Measurements from ENCODE around the gene KCNMB4.
A peak's percentile ranks its signal among the peaks of the same experiment; 100 is the strongest.
"Not testable (repeated sequence)": the region's sequence is repeated elsewhere in the genome, so short reads cannot be mapped to it uniquely, and the experiment has no call there.

KCNMB4 gene

GRCh38 chr12:70360218-70360617 lies 5.9 kb upstream of the KCNMB4 start:
- H3K4me3 Mint-ChIP-seq = no peak overlapping the region
- ATAC-seq (no peak), DNase-seq (no peak)
- H3K4me1 Mint-ChIP-seq = peaks cover 6% of the 10 kb centered on the region
- H3K27ac Mint-ChIP-seq = no peak overlapping the region
- H3K27me3 Mint-ChIP-seq = peaks cover 7% of the 10 kb centered on the region
- no peaks in the 10 kb centered on the region for H3K9me3 Mint-ChIP-seq

- H3K27ac Mint-ChIP-seq = no peak overlapping the region
- H3K4me3 Mint-ChIP-seq = peak overlapping the region; percentile 85 to 87
- ATAC-seq (no peak), DNase-seq (no peak)
- peaks cover 10% of the 10 kb centered on the region for H3K27me3 Mint-ChIP-seq
- no peaks in the 10 kb centered on the region for H3K9me3 Mint-ChIP-seq
- H3K4me1 Mint-ChIP-seq = peaks cover 23% of the 10 kb centered on the region
Measured at GRCh38 chr12:70364695-70365397, 1.2 kb upstream of the KCNMB4 start.

- Mint-ChIP-seq H3K4me3 (peak overlapping the region; percentile 85 to 87), H3K27ac (no peak overlapping the region), H3K4me1 (peaks cover 23% of the 10 kb centered on the region), H3K9me3 (no peaks in the 10 kb centered on the region), H3K27me3 (peaks cover 10% of the 10 kb centered on the region)
- DNase-seq (no peak), ATAC-seq (no peak)
Measured at GRCh38 chr12:70365398-70365647, 767 bp upstream of the KCNMB4 start.

GRCh38 chr12:70366581-70367257 lies 629 bp downstream of the KCNMB4 start:
- Mint-ChIP-seq H3K27ac (peak overlapping the region; percentile 46 to 90), H3K4me3 (peak overlapping the region; percentile 95 to 99), H3K4me1 (peaks cover 23% of the 10 kb centered on the region), H3K9me3 (no peaks in the 10 kb centered on the region), H3K27me3 (peaks cover 10% of the 10 kb centered on the region)
- DNase-seq (peak; percentile 61 to 66), ATAC-seq (peak; percentile 76)

GRCh38 chr12:70367258-70368141 lies 1.4 kb downstream of the KCNMB4 start:
- H3K4me1 Mint-ChIP-seq = peaks cover 23% of the 10 kb centered on the region
- H3K9me3 Mint-ChIP-seq = peaks cover 0 to 5% of the 10 kb centered on the region in 2 donors
- peak overlapping the region; percentile 95 to 99 for H3K4me3 Mint-ChIP-seq
- DNase-seq (peak in 1 of 2 donors; percentile 8), ATAC-seq (no peak)
- peak overlapping the region in 1 of 2 donors; percentile 59 for H3K27ac Mint-ChIP-seq
- H3K27me3 Mint-ChIP-seq = peaks cover 10% of the 10 kb centered on the region

- Mint-ChIP-seq H3K4me3 (no peak overlapping the region), H3K27me3 (no peaks in the 10 kb centered on the region), H3K9me3 (peaks cover 0 to 7% of the 10 kb centered on the region in 2 donors), H3K27ac (no peak overlapping the region), H3K4me1 (peaks cover under 1% of the 10 kb centered on the region)
- ATAC-seq (no peak), DNase-seq (no peak)
Measured at GRCh38 chr12:70372881-70373280, 6.8 kb downstream of the KCNMB4 start.

- DNase-seq (peak in 1 of 2 donors; percentile 13), ATAC-seq (peak; percentile 93)
- Mint-ChIP-seq H3K9me3 (peaks cover 5 to 17% of the 10 kb centered on the region in 2 donors), H3K4me1 (peaks cover 11% of the 10 kb centered on the region), H3K27me3 (no peaks in the 10 kb centered on the region), H3K27ac (no peak overlapping the region), H3K4me3 (peak overlapping the region in 1 of 2 donors; percentile 7)
Measured at GRCh38 chr12:70379846-70380245, 13.8 kb downstream of the KCNMB4 start.

GRCh38 chr12:70383484-70383883 lies 17.4 kb downstream of the KCNMB4 start:
- H3K4me1 Mint-ChIP-seq = peaks cover 11% of the 10 kb centered on the region
- ATAC-seq (no peak), DNase-seq (no peak)
- peak overlapping the region in 1 of 2 donors; percentile 42 for H3K27ac Mint-ChIP-seq
- no peak overlapping the region for H3K4me3 Mint-ChIP-seq
- peaks cover 5 to 23% of the 10 kb centered on the region in 2 donors for H3K9me3 Mint-ChIP-seq
- no peaks in the 10 kb centered on the region for H3K27me3 Mint-ChIP-seq

GRCh38 chr12:70383886-70384285 lies 17.8 kb downstream of the KCNMB4 start:
- H3K27ac Mint-ChIP-seq = peak overlapping the region in 1 of 2 donors; percentile 42
- no peaks in the 10 kb centered on the region for H3K27me3 Mint-ChIP-seq
- H3K4me1 Mint-ChIP-seq = peaks cover 11% of the 10 kb centered on the region
- H3K9me3 Mint-ChIP-seq = peaks cover 5 to 23% of the 10 kb centered on the region in 2 donors
- H3K4me3 Mint-ChIP-seq = no peak overlapping the region
- ATAC-seq (no peak), DNase-seq (no peak)

GRCh38 chr12:70386771-70387170 lies 20.7 kb downstream of the KCNMB4 start:
- DNase-seq (no peak), ATAC-seq (no peak)
- no peaks in the 10 kb centered on the region for H3K27me3 Mint-ChIP-seq
- H3K9me3 Mint-ChIP-seq = peaks cover 5 to 11% of the 10 kb centered on the region in 2 donors
- no peak overlapping the region for H3K4me3 Mint-ChIP-seq
- no peak overlapping the region for H3K27ac Mint-ChIP-seq
- no peaks in the 10 kb centered on the region for H3K4me1 Mint-ChIP-seq

GRCh38 chr12:70389678-70390077 lies 23.6 kb downstream of the KCNMB4 start:
- ATAC-seq (no peak), DNase-seq (no peak)
- H3K9me3 Mint-ChIP-seq = peaks cover 5 to 11% of the 10 kb centered on the region in 2 donors
- H3K27ac Mint-ChIP-seq = no peak overlapping the region
- no peaks in the 10 kb centered on the region for H3K27me3 Mint-ChIP-seq
- no peaks in the 10 kb centered on the region for H3K4me1 Mint-ChIP-seq
- H3K4me3 Mint-ChIP-seq = no peak overlapping the region

GRCh38 chr12:70392631-70393030 lies 26.5 kb downstream of the KCNMB4 start:
- not testable (repeated sequence) for DNase-seq, H3K27me3 Mint-ChIP-seq, H3K4me3 Mint-ChIP-seq, H3K27ac Mint-ChIP-seq, ATAC-seq, H3K4me1 Mint-ChIP-seq
- peaks cover 5 to 11% of the 10 kb centered on the region in 2 donors for H3K9me3 Mint-ChIP-seq

GRCh38 chr12:70393787-70394499 lies 27.9 kb downstream of the KCNMB4 start:
- Mint-ChIP-seq H3K9me3 (peaks cover 5% of the 10 kb centered on the region in 2 donors), H3K27me3 (no peaks in the 10 kb centered on the region), H3K4me1 (no peaks in the 10 kb centered on the region), H3K4me3 (no peak overlapping the region), H3K27ac (no peak overlapping the region)
- DNase-seq (no peak), ATAC-seq (no peak)

- Mint-ChIP-seq H3K4me3 (no peak overlapping the region), H3K27me3 (no peaks in the 10 kb centered on the region), H3K4me1 (no peaks in the 10 kb centered on the region), H3K27ac (no peak overlapping the region), H3K9me3 (peaks cover 0 to 4% of the 10 kb centered on the region in 2 donors)
- DNase-seq (no peak), ATAC-seq (no peak)
Measured at GRCh38 chr12:70398002-70398401, 31.9 kb downstream of the KCNMB4 start.

GRCh38 chr12:70398862-70399261 lies 32.8 kb downstream of the KCNMB4 start:
- H3K27me3 Mint-ChIP-seq = no peaks in the 10 kb centered on the region
- ATAC-seq (no peak), DNase-seq (no peak)
- no peaks in the 10 kb centered on the region for H3K4me1 Mint-ChIP-seq
- H3K4me3 Mint-ChIP-seq = no peak overlapping the region
- no peak overlapping the region for H3K27ac Mint-ChIP-seq
- H3K9me3 Mint-ChIP-seq = peaks cover 0 to 4% of the 10 kb centered on the region in 2 donors

Measured in stimulated activated naive CD8-positive, alpha-beta T cell treated with anti-CD3 and anti-CD28 coated beads, Interleukin-15, amount 100 ng/mL, for 72 hours (primary cell).